Uterus (tissue), 4 donors: Measurements from ENCODE around the gene C11orf97. TPM values are rescaled to one million over a fixed set of nuclear protein-coding genes. Genes with fewer than 3 reads are reported as not detected.
A peak's percentile ranks its signal among the peaks of the same experiment; 100 is the strongest.
"Not testable (repeated sequence)": the region's sequence is repeated elsewhere in the genome, so short reads cannot be mapped to it uniquely, and the experiment has no call there.

Source experiments
- DNase-seq, 2 donors: peaks; one replicate each; pipeline ENCODE4 v3.0.0-alpha.2; 2019 to 2020
- H3K27ac ChIP-seq, 2 donors: fragments of 200-600 bp; sonication (generic); 1 replicate in 1 of 2; 2 replicates in 1 of 2; pipeline ENCODE4 v1.5.1; 2016 to 2018
- H3K27me3 ChIP-seq, 2 donors: fragments of 200-600 bp; sonication (generic); one replicate each; pipeline ENCODE4 v1.5.1; 2018 to 2019; ENCODE audit warnings: control low read depth in 1 of 2
- H3K36me3 ChIP-seq, 2 donors: fragments of 200-600 bp; sonication (generic); one replicate each; pipeline ENCODE4 v1.5.1; 2019; ENCODE audit warnings: control low read depth in 1 of 2
- H3K4me1 ChIP-seq, 2 donors: fragments of 200-600 bp; sonication (generic); one replicate each; pipeline ENCODE4 v1.5.1; 2018 to 2019; ENCODE audit warnings: control low read depth in 1 of 2
- H3K4me3 ChIP-seq, 2 donors: fragments of 200-600 bp; sonication (generic); 1 replicate in 1 of 2; 2 replicates in 1 of 2; pipeline ENCODE4 v1.5.1; 2018 to 2019; ENCODE audit warnings: mild to moderate bottlenecking in 1 of 2
- H3K9me3 ChIP-seq, 2 donors: fragments of 200-600 bp; sonication (generic); one replicate each; pipeline ENCODE4 v1.5.1; 2019; ENCODE audit warnings: control low read depth in 1 of 2
- CTCF ChIP-seq, 4 experiments: fragments of 200-600 bp in 2 of 4; fragments of 450-650 bp in 2 of 4; sonication (generic) in 2 of 4; IDR thresholded peaks; one replicate each; pipeline ENCODE4 v1.5.1; 2016 to 2019; ENCODE audit warnings: antibody characterized with exemption in 4 of 4, mild to moderate bottlenecking in 2 of 4, moderate library complexity in 1 of 4
- POLR2A ChIP-seq, 2 donors: fragments of 450-650 bp; IDR thresholded peaks; one replicate each; pipeline ENCODE4 v1.6.1; 2016; ENCODE audit warnings: antibody characterized with exemption in 2 of 2, mild to moderate bottlenecking in 1 of 2, moderate library complexity in 1 of 2
- intact Hi-C: fragments of 100-400 bp; cut with DNase I; formaldehyde crosslinking; loops from one replicate; pipeline ENCODE4 v1.15.1; 2023; ENCODE audit warnings: low total_unique reads
- microRNA counts, 2 donors: library from miRNA; unstranded; fragments of <30 nt; microRNA quantifications; one replicate each; lab custom pipeline; 2016 to 2017
- microRNA-seq: library from miRNA; unstranded; fragments of <30 nt; microRNA quantifications from one replicate; pipeline ENCODE4, GENCODE V29; 2016; ENCODE audit warnings: borderline microRNAs expressed, borderline replicate concordance
- small RNA-seq: library from RNA; depleted of rRNA; stranded (forward); fragments of <200 nt; gene quantifications from one replicate; pipeline ENCODE3, GENCODE V24; 2016
- total RNA-seq, 4 donors: library from RNA; depleted of rRNA in 3 of 4; stranded (reverse); fragments of >200 nt in 3 of 4; gene quantifications; one replicate each; pipeline versions ENCODE4 v1.1.0 to v1.2.4, GENCODE V29; 2014 to 2023
- donor health status: DM: yes; HTN: yes; CAD: no.

C11orf97 gene
- total RNA-seq, 4 donors from 2014 or later = not detected

GRCh38 chr11:94568717-94569116 is 56.5 kb downstream of the C11orf97 start:
- Histone ChIP-seq H3K27me3 (no peaks in the 10 kb centered on the region), H3K27ac (no peak overlapping the region), H3K9me3 (no peaks in the 10 kb centered on the region), H3K36me3 (no peaks in the 10 kb centered on the region), H3K4me3 (no peak overlapping the region), H3K4me1 (no peaks in the 10 kb centered on the region)
- DNase-seq = no peak
- no peak for TF ChIP-seq POLR2A (IDR thresholded peaks at IDR 0.05)
- no peak for TF ChIP-seq CTCF (IDR thresholded peaks at IDR 0.05)
- intact Hi-C loops = no loop called here

- H3K27me3 ChIP-seq, DNase-seq, intact Hi-C loops: not testable (repeated sequence)
Measured at GRCh38 chr11:94572975-94573374, 60.7 kb downstream of the C11orf97 start.

GRCh38 chr11:94574193-94574961 is 62.1 kb downstream of the C11orf97 start:
- H3K4me1 ChIP-seq = no peaks in the 10 kb centered on the region
- intact Hi-C loops = no loop called here
- no peak overlapping the region for H3K4me3 ChIP-seq
- DNase-seq = peak; percentile 18 to 33
- no peak for TF ChIP-seq POLR2A (IDR thresholded peaks at IDR 0.05)
- TF ChIP-seq CTCF (IDR thresholded peaks at IDR 0.05) = no peak
- peak overlapping the region; percentile 17 to 31 for H3K27ac ChIP-seq
- H3K27me3 ChIP-seq = no peaks in the 10 kb centered on the region
- no peaks in the 10 kb centered on the region for H3K36me3 ChIP-seq
- H3K9me3 ChIP-seq = no peaks in the 10 kb centered on the region

More at GRCh38 chr11:94572975-94573374, 60.7 kb downstream of the C11orf97 start:
- not testable (repeated sequence) for H3K9me3 ChIP-seq, H3K4me1 ChIP-seq, H3K27ac ChIP-seq, H3K4me3 ChIP-seq, H3K36me3 ChIP-seq

- Histone ChIP-seq H3K4me3 (no peak overlapping the region), H3K36me3 (no peaks in the 10 kb centered on the region), H3K27me3 (no peaks in the 10 kb centered on the region), H3K4me1 (no peaks in the 10 kb centered on the region), H3K9me3 (no peaks in the 10 kb centered on the region), H3K27ac (no peak overlapping the region)
- no peak for DNase-seq
- intact Hi-C loops = no loop called here
- no peak for TF ChIP-seq POLR2A (IDR thresholded peaks at IDR 0.05)
- no peak for TF ChIP-seq CTCF (IDR thresholded peaks at IDR 0.05)
Measured at GRCh38 chr11:94576306-94576705, 64.0 kb downstream of the C11orf97 start.

GRCh38 chr11:94577841-94578240 is 65.6 kb downstream of the C11orf97 start:
- H3K36me3 ChIP-seq = no peaks in the 10 kb centered on the region
- H3K4me1 ChIP-seq = no peaks in the 10 kb centered on the region
- no peak overlapping the region for H3K27ac ChIP-seq
- no peak overlapping the region for H3K4me3 ChIP-seq
- H3K27me3 ChIP-seq = no peaks in the 10 kb centered on the region
- H3K9me3 ChIP-seq = no peaks in the 10 kb centered on the region
- no peak for DNase-seq
- intact Hi-C loops = no loop called here
- TF ChIP-seq POLR2A (IDR thresholded peaks at IDR 0.05) (no peak), CTCF (IDR thresholded peaks at IDR 0.05) (no peak)

MicroRNAs within 50 kb of the gene (microRNA counts, 767-probe panel; counts per million panel counts)
- microRNA hsa-miR-548l (lab: Ali Mortazavi, UCI) = 0 counts per million in 2 donors

Small RNAs within 50 kb of the gene (microRNA-seq; reads per million reads assigned to microRNA genes)
- gene MIR548L = 3.9 reads per million

Small RNAs within 50 kb of the gene (small RNA-seq; reads per million reads assigned to genes)
- gene MIR548L = not detected

Other genes starting within 250 kb of the C11orf97 start
- not detected for gene IZUMO1R, start 207.9 kb upstream of the C11orf97 start, total RNA-seq
- under 1 TPM in 2 of 4 donors, not detected in 2; 0.21 to 0.28 TPM for gene GPR83, start 111.0 kb upstream of the C11orf97 start, total RNA-seq
- gene MRE11, start 18.6 kb upstream of the C11orf97 start, total RNA-seq = 10 to 100 TPM in 2 of 4 donors, 1 to 10 TPM in 2; 5.9 to 45.8 (median 16.9) TPM
- gene ANKRD49, start 18.5 kb upstream of the C11orf97 start, total RNA-seq = 10 to 100 TPM; 21.3 to 55.6 (median 26.6) TPM
- gene FUT4, start 31.5 kb downstream of the C11orf97 start, total RNA-seq = 10 to 100 TPM in 2 of 4 donors, 1 to 10 TPM in 2; 2.6 to 15.2 (median 9.2) TPM
- gene PIWIL4, start 54.9 kb downstream of the C11orf97 start, total RNA-seq = 1 to 10 TPM; 5.1 to 9.0 (median 6.8) TPM